ENCODE results near the gene MKI67.
"Not testable (repeated sequence)": the region's sequence is repeated elsewhere in the genome, so short reads cannot be mapped to it uniquely, and the experiment has no call there.

The MKI67 gene

DNA sequence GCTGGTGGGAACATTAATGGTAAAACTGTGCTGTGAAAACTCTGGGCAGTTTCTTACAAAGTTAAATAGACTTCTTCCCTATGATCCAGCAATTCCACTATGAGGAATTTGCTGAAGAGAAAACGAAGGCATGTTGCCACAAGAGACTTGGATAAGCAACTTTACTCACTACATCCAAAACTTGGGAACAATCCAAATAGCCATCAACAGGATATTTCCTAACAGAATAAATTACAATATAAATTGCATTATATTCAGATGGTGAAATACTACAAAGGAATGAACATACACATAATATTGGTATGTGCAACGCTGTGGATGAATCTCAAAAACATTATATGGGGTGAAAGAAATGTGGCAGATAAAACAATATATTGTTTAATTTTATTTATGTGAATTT is 21.4 kb upstream of the MKI67 start:
- H3K4me3 ChIP-seq (ENCODE audit: low read length) = no peak overlapping the region
- no peak for DNase-seq (ENCODE audit: low read depth)
- no peak for TF ChIP-seq CTCF (conservative IDR thresholded peaks at IDR 0.05; ENCODE audit: low read depth, low read length)

DNA sequence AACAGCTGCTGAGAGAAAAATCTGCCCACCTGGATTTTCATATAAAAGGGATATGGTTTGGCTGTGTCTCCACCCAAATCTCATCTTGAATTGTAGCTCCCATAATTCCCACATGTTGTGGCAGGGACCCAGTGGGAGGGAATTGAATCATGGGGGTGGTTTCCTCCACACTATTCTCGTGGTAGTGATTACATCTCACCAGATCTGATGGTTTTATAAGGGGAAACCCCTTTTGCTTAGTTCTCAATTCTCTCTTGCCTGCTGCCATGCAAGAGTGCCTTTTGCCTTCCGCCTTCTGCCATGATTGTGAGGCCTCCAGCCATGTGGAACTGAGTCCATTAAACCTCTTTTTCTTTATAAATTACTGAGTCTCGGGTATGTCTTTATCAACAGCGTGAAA is 20.8 kb upstream of the MKI67 start:
- no peak overlapping the region for H3K4me3 ChIP-seq (ENCODE audit: low read length)

DNA sequence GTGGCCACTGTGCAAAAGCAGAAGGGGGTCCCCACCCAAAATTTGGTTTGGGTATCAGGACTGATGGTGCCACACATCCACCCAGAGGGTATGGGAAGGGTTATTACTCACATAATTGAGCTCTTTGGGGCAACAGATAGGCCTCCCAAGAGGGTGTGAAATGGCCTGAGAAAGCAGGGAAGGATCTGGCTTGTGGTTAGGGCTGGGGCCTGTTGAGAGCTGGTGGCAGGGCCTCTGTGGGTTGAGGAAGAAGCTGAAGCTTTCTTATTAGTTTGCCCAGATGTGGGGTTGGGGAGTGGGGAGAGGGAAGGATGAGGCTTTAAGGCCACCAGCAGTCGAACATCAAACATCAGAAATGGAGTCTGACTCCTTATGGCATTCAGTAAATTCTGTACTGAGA is 18.3 kb upstream of the MKI67 start:
- TF ChIP-seq CTCF (conservative IDR thresholded peaks at IDR 0.05; ENCODE audit: low read depth, low read length) = no peak
- no peak for DNase-seq (ENCODE audit: low read depth)
- no peak overlapping the region for H3K4me3 ChIP-seq (ENCODE audit: low read length)

More for the DNA sequence above, 20.8 kb upstream of the MKI67 start:
- no peak for DNase-seq (ENCODE audit: low read depth)
- no peak for TF ChIP-seq CTCF (conservative IDR thresholded peaks at IDR 0.05; ENCODE audit: low read depth, low read length)

- DNase-seq (ENCODE audit: low read depth) = no peak
- no peak for TF ChIP-seq CTCF (conservative IDR thresholded peaks at IDR 0.05; ENCODE audit: low read depth, low read length)
- H3K4me3 ChIP-seq (ENCODE audit: low read length) = no peak overlapping the region
These were observed 17.3 kb upstream of the MKI67 start for GRCh38 chr10:128143531-128143930.

GRCh38 chr10:128140425-128140824 is 14.2 kb upstream of the MKI67 start:
- no peak for TF ChIP-seq CTCF (conservative IDR thresholded peaks at IDR 0.05; ENCODE audit: low read depth, low read length)
- no peak overlapping the region for H3K4me3 ChIP-seq (ENCODE audit: low read length)
- DNase-seq (ENCODE audit: low read depth) = no peak

- not testable (repeated sequence) for DNase-seq (ENCODE audit: low read depth)
These were observed 12.2 kb upstream of the MKI67 start for GRCh38 chr10:128138429-128138828.

DNA sequence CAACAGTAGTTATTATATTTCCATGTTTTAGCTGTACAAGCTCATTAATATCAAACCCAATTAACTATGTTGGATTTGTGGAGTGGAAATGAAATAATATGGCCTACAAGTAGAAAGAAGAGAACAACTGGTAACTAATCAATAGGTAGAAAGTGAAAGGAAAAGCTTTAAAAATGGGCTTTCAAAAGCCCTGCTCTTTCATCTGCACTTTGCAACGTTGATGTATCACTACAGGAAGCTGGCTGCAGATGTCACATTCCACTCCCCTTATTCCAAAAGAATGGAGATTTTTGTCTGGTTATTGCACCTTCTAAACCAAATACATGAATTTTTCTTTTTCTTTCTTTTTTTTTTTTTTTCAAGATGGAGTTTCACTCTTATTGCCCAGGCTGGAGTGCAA is 11.7 kb upstream of the MKI67 start:
- no peak for TF ChIP-seq CTCF (conservative IDR thresholded peaks at IDR 0.05; ENCODE audit: low read depth, low read length)
- DNase-seq (ENCODE audit: low read depth) = no peak
- H3K4me3 ChIP-seq (ENCODE audit: low read length) = no peak overlapping the region

More at GRCh38 chr10:128138429-128138828, 12.2 kb upstream of the MKI67 start:
- H3K4me3 ChIP-seq (ENCODE audit: low read length) = not testable (repeated sequence)

DNA sequence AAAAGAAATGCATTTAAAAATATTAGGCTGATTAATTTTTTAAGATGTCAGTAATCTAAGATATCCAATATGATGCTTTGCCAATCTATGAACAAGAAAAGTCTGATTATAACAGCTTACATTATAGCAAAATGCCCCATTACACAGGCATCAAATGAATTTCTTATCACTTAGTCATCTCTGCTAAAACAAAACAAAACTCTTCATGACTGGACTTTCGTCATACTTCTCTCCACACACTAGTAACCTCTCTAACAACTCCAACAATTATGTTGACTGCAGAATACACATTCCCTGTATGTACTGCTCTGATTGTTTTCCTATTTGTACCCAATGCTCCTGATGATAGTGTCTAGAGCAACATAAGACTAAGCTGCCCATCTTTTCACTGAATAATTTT is 3.8 kb upstream of the MKI67 start:
- TF ChIP-seq CTCF (conservative IDR thresholded peaks at IDR 0.05; ENCODE audit: low read depth, low read length) = no peak
- peak; percentile 36 for DNase-seq (ENCODE audit: low read depth)

More for the DNA sequence above, 3.8 kb upstream of the MKI67 start:
- H3K4me3 ChIP-seq (ENCODE audit: low read length) = no peak overlapping the region

Data from retinal pigment epithelial cell (primary cell).